Neutrophil (primary cell): ENCODE measurements around the gene PROSER1.

Source experiments
- H3K27ac ChIP-seq: fragments of 200-600 bp; sonication (generic); 2 replicates; pipeline ENCODE4 v1.5.1; 2016; ENCODE audit warnings: mild to moderate bottlenecking, moderate library complexity
- H3K27me3 ChIP-seq: fragments of 200-600 bp; sonication (generic); 2 replicates; pipeline ENCODE4 v1.6.0; 2016; ENCODE audit warnings: mild to moderate bottlenecking
- H3K36me3 ChIP-seq: fragments of 200-600 bp; sonication (generic); 2 replicates; pipeline ENCODE4 v1.5.1; 2017
- H3K4me1 ChIP-seq, 2 experiments: fragments of 200-600 bp in 1 of 2; sonication (generic) in 1 of 2; 1 replicate in 1 of 2; 2 replicates in 1 of 2; pipeline versions ENCODE4 v1.5.1 to v1.6.1; 2013 to 2016; ENCODE audit warnings: low read depth in 1 of 2, low read length in 1 of 2, mild to moderate bottlenecking in 1 of 2, moderate library complexity in 1 of 2; ENCODE audit not compliant: control insufficient read depth in 1 of 2, insufficient read depth in 1 of 2
- H3K4me3 ChIP-seq, 2 experiments: fragments of 200-600 bp in 1 of 2; sonication (generic) in 1 of 2; 1 replicate in 1 of 2; 2 replicates in 1 of 2; pipeline ENCODE4 v1.5.1; 2013 to 2016; ENCODE audit warnings: low read depth in 1 of 2, low read length in 1 of 2, mild to moderate bottlenecking in 1 of 2, moderate library complexity in 1 of 2
- H3K9me3 ChIP-seq: fragments of 200-600 bp; sonication (generic); 2 replicates; pipeline ENCODE4 v1.5.1; 2016
- TF ChIP-seq, protein P1 (sequence below): fragments of 200-600 bp; sonication (generic); IDR thresholded peaks from 2 replicates; pipeline ENCODE4 v1.5.1; 2016; ENCODE audit warnings: antibody characterized with exemption

The PROSER1 gene

DNA sequence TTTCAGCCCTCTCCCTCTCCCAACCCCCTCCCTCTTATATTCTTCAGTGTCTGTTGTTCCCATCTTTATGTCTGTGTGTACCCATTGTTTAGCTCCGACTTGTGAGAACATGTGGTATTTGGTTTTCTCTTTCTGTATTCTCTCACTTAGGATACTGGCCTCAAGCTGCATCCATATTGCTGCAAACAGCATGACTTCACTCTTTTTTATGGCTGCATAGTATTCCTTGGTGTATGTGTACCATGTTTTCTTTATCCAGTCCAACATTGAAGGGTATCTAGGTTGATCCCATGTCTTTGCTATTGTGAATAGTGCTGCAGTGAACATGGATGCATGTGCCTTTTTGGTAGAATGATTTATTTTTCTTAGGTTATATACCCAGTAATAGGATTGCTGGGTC lies 18.1 kb upstream of the PROSER1 start:
- Histone ChIP-seq H3K27me3 (no peaks in the 10 kb centered on the region), H3K36me3 (peaks cover 18% of the 10 kb centered on the region), H3K27ac (no peak overlapping the region), H3K4me1 (no peaks in the 10 kb centered on the region), H3K4me3 (no peak overlapping the region), H3K9me3 (no peaks in the 10 kb centered on the region)
- TF ChIP-seq, protein P1, sequence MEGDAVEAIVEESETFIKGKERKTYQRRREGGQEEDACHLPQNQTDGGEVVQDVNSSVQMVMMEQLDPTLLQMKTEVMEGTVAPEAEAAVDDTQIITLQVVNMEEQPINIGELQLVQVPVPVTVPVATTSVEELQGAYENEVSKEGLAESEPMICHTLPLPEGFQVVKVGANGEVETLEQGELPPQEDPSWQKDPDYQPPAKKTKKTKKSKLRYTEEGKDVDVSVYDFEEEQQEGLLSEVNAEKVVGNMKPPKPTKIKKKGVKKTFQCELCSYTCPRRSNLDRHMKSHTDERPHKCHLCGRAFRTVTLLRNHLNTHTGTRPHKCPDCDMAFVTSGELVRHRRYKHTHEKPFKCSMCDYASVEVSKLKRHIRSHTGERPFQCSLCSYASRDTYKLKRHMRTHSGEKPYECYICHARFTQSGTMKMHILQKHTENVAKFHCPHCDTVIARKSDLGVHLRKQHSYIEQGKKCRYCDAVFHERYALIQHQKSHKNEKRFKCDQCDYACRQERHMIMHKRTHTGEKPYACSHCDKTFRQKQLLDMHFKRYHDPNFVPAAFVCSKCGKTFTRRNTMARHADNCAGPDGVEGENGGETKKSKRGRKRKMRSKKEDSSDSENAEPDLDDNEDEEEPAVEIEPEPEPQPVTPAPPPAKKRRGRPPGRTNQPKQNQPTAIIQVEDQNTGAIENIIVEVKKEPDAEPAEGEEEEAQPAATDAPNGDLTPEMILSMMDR: no peak

DNA sequence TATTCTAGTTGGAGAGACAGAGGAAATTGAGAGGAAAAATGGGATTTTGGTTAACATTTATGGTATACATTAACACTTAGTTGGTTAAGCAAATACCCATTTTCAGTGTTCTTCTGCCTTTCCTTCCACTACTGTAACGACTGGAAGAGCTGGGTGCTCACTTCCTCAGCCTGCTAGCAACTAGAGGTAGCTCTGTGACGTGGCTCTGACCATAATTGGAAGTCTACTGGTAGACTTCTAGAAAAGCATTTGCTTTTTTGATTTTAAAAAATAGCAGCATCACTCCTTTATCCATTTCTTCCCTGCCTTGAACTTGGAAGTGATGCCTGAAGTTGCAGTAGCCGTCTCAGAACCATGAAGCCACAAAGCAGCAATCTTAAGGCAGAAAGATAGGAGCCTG lies 16.2 kb upstream of the PROSER1 start:
- TF ChIP-seq, protein P1: no peak
- Histone ChIP-seq H3K9me3 (no peaks in the 10 kb centered on the region), H3K27ac (no peak overlapping the region)

DNA sequence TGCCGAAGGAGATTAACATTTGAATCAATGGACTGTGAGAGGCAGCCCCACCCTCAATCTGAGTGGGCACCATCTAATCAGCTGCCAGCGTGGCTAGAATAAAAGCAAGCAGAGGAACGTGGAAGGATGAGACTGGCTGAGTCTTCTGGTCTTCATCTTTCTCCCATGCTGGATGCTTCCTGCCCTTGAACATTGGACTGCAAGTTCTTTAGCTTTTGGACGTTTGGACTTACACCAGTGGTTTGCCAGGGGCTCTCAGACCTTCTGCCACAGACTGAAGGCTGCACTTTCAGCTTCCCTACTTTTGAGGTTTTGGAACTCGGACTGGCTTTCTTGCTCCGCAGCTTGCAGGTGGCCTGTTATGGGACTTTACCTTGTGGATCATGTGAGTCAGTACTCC lies 15.1 kb upstream of the PROSER1 start:
- H3K9me3 ChIP-seq: no peaks in the 10 kb centered on the region
- H3K27ac ChIP-seq: no peak overlapping the region
- no peaks in the 10 kb centered on the region for H3K27me3 ChIP-seq
- H3K4me1 ChIP-seq: no peaks in the 10 kb centered on the region
- TF ChIP-seq, protein P1: no peak
- peaks cover 21% of the 10 kb centered on the region for H3K36me3 ChIP-seq
- H3K4me3 ChIP-seq: no peak overlapping the region

More for the DNA sequence above, 16.2 kb upstream of the PROSER1 start:
- Histone ChIP-seq H3K4me1 (no peaks in the 10 kb centered on the region), H3K4me3 (no peak overlapping the region), H3K36me3 (peaks cover 21% of the 10 kb centered on the region), H3K27me3 (no peaks in the 10 kb centered on the region)

DNA sequence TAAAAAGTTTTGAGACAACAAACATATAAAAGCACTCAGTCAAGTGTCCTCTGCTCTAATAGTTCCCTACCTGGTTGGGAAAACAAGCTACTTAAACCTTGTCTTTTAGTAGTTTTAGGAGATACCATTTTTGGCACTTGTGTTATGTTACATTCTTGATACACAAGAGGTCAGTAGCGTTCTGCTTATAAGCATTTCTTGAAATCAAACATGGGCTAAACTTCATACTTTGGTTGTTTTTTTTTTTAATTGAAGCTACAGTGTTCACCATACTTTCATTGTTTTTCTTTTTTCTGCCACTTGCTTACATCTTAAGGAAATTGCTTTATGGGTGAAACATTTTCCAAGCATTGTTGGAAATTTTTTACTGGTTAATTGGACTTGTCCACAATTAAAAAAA lies 13.3 kb upstream of the PROSER1 start:
- no peaks in the 10 kb centered on the region for H3K9me3 ChIP-seq
- no peak overlapping the region for H3K27ac ChIP-seq
- TF ChIP-seq, protein P1: no peak
- no peaks in the 10 kb centered on the region for H3K4me1 ChIP-seq
- no peak overlapping the region for H3K4me3 ChIP-seq
- H3K36me3 ChIP-seq: peaks cover 27% of the 10 kb centered on the region
- no peaks in the 10 kb centered on the region for H3K27me3 ChIP-seq

DNA sequence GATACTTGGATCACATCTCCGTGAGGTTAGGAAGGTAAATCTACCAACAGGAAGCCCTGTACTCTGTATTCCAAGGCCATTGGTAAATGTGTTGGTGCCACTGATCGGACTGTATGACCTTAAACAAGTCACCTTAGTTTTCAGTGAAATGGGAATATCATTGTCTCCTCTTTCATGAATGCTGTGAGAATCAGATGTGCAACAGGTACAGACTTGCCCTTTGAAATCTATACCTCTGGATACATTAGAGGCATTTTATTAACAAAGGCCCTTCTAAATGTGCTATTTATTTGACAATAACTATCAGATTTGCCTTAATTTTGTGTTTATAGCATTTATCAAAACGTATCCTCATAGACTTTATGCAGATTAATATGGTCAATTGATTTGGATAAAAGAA lies 11.4 kb upstream of the PROSER1 start:
- H3K27me3 ChIP-seq: no peaks in the 10 kb centered on the region
- peaks cover 27% of the 10 kb centered on the region for H3K36me3 ChIP-seq
- no peak overlapping the region for H3K27ac ChIP-seq
- H3K9me3 ChIP-seq: no peaks in the 10 kb centered on the region
- H3K4me3 ChIP-seq: no peak overlapping the region
- no peaks in the 10 kb centered on the region for H3K4me1 ChIP-seq
- TF ChIP-seq, protein P1: no peak

DNA sequence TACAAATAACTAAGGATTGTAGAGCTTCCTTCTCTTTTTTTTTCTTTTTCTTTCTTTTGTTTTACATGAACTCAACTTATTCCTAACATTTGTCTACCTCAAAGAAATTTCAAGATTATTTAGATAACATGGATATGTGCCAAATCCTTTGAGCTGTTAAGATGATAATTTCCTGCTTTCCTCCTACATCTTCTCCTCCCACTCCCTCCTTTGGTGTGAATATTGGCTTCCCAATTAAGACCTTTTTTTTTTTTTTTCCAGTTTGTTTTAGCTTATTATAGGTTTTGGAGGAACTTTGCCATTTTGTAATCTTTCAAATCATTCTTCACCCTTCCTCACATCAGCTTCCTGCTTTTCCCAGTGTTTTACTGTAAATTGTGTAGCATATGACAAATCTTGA lies 10.9 kb upstream of the PROSER1 start:
- Histone ChIP-seq H3K4me1 (no peaks in the 10 kb centered on the region), H3K27ac (no peak overlapping the region), H3K27me3 (no peaks in the 10 kb centered on the region), H3K9me3 (no peaks in the 10 kb centered on the region), H3K36me3 (peaks cover 26% of the 10 kb centered on the region), H3K4me3 (no peak overlapping the region)
- TF ChIP-seq, protein P1: no peak
